Ascending aorta (tissue), 2 donors: ENCODE measurements around the gene PRKCG. TPM values are rescaled to one million over a fixed set of nuclear protein-coding genes. Genes with fewer than 3 reads are reported as not detected.
"Not testable (repeated sequence)": the region's sequence is repeated elsewhere in the genome, so short reads cannot be mapped to it uniquely, and the experiment has no call there.

Source experiments
- DNase-seq, 2 donors: peaks; one replicate each; pipeline ENCODE4 v3.0.0-alpha.2; 2019; ENCODE audit warnings: low spot score in 2 of 2
- H3K27ac ChIP-seq, 2 donors: fragments of 200-600 bp; sonication (generic); one replicate each; pipeline ENCODE4 v1.5.1; 2016 to 2017; ENCODE audit warnings: mild to moderate bottlenecking in 1 of 2
- H3K27me3 ChIP-seq: fragments of 200-600 bp; sonication (generic); one replicate; pipeline ENCODE4 v1.5.1; 2017
- H3K36me3 ChIP-seq, 2 donors: fragments of 200-600 bp; sonication (generic); one replicate each; pipeline ENCODE4 v1.5.1; 2016
- H3K4me1 ChIP-seq, 2 donors: fragments of 200-600 bp; sonication (generic); one replicate each; pipeline ENCODE4 v1.5.1; 2016 to 2017; ENCODE audit warnings: mild to moderate bottlenecking in 1 of 2
- H3K4me3 ChIP-seq, 2 donors: fragments of 200-600 bp; sonication (generic); one replicate each; pipeline ENCODE4 v1.5.1; 2016 to 2017; ENCODE audit warnings: mild to moderate bottlenecking in 1 of 2
- H3K9me3 ChIP-seq, 2 donors: fragments of 200-600 bp; sonication (generic); one replicate each; pipeline ENCODE4 v1.5.1; 2016
- CTCF ChIP-seq, 3 experiments: fragments of 200-600 bp in 2 of 3; fragments of 450-650 bp in 1 of 3; sonication (generic) in 2 of 3; IDR thresholded peaks; one replicate each; pipeline ENCODE4 v1.5.1; 2016 to 2019; ENCODE audit warnings: antibody characterized with exemption in 3 of 3, mild to moderate bottlenecking in 1 of 3, moderate library complexity in 1 of 3
- intact Hi-C: fragments of 100-400 bp; cut with DNase I; formaldehyde crosslinking; loops from one replicate; pipeline ENCODE4 v1.15.1; 2023
- total RNA-seq: library from RNA; depleted of rRNA; stranded (reverse); fragments of >200 nt; gene quantifications from one replicate; pipeline ENCODE4 v1.1.0, GENCODE V29; 2016

Gene PRKCG
- total RNA-seq, 1 donor from 2014 or later, result not detected

- Histone ChIP-seq H3K36me3 (peaks cover 12 to 14% of the 10 kb centered on the region in 2 donors), H3K9me3 (no peaks in the 10 kb centered on the region), H3K27ac (peak overlapping the region; percentile 96 to 98), H3K4me1 (peaks cover 3 to 21% of the 10 kb centered on the region in 2 donors), H3K27me3 (no peaks in the 10 kb centered on the region), H3K4me3 (peak overlapping the region; percentile 62 to 86)
- no peak for TF ChIP-seq CTCF (IDR thresholded peaks at IDR 0.05)
- DNase-seq, result no peak
- intact Hi-C loops, result loop anchor here (1.0 to 10.0 kb wide), 11 partner anchors 235 to 1540 kb away; partner anchors contain the start of genes CNOT3, LENG8, NDUFA3 and OSCAR
These were observed 15.2 kb upstream of the PRKCG start for GRCh38 chr19:53866865-53867224.

- TF ChIP-seq CTCF (IDR thresholded peaks at IDR 0.05), result no peak
- peaks cover 3 to 28% of the 10 kb centered on the region in 2 donors for H3K4me1 ChIP-seq
- H3K4me3 ChIP-seq, result peak within 1 kb of the TSS; percentile 86
- H3K9me3 ChIP-seq, result no peaks in the 10 kb centered on the region
- intact Hi-C loops, result loop anchor here (1.0 to 10.0 kb wide), 11 partner anchors 235 to 1540 kb away; partner anchors contain the start of genes CNOT3, LENG8, NDUFA3 and OSCAR
- peaks cover 16 to 20% of the 10 kb centered on the region in 2 donors for H3K36me3 ChIP-seq
- peak within 1 kb of the TSS; percentile 98 to 99 for H3K27ac ChIP-seq
- no peaks in the 10 kb centered on the region for H3K27me3 ChIP-seq
- DNase-seq, result peak; percentile 99 to 100
These were observed 14.5 kb upstream of the PRKCG start, which contains the start of gene MYADM for GRCh38 chr19:53867225-53868090. Gene MYADM (plus strand): TSS chr19:53867883. CDS start chr19:53873530, 5,647 bp downstream.

GRCh38 chr19:53868091-53868891 is 13.7 kb upstream of the PRKCG start:
- DNase-seq, result peak in 1 of 2 donors; percentile 79

GRCh38 chr19:53868892-53869804 is 12.8 kb upstream of the PRKCG start:
- Histone ChIP-seq H3K4me3 (peak overlapping the region; percentile 86), H3K27me3 (no peaks in the 10 kb centered on the region), H3K36me3 (peaks cover 31 to 37% of the 10 kb centered on the region in 2 donors), H3K27ac (peak overlapping the region; percentile 98 to 99), H3K4me1 (peaks cover 3 to 33% of the 10 kb centered on the region in 2 donors), H3K9me3 (no peaks in the 10 kb centered on the region)
- intact Hi-C loops, result loop anchor here (5.0 to 10.0 kb wide), 8 partner anchors 233 to 1538 kb away; partner anchors contain the start of genes LENG8, NDUFA3, OSCAR and PPP1R12C
- TF ChIP-seq CTCF (IDR thresholded peaks at IDR 0.05), result peak in 2 of 3 experiments; percentile 36 to 62
- DNase-seq, result peak; percentile 72 to 97

More at GRCh38 chr19:53868091-53868891, 13.7 kb upstream of the PRKCG start:
- TF ChIP-seq CTCF (IDR thresholded peaks at IDR 0.05), result no peak
- Histone ChIP-seq H3K4me3 (peak overlapping the region; percentile 86), H3K4me1 (peaks cover 3 to 30% of the 10 kb centered on the region in 2 donors), H3K27me3 (no peaks in the 10 kb centered on the region), H3K9me3 (no peaks in the 10 kb centered on the region), H3K36me3 (peaks cover 22 to 28% of the 10 kb centered on the region in 2 donors), H3K27ac (peak overlapping the region; percentile 98 to 99)
- intact Hi-C loops, result loop anchor here (5.0 to 10.0 kb wide), 8 partner anchors 234 to 1539 kb away; partner anchors contain the start of genes LENG8, NDUFA3, OSCAR and PPP1R12C

- intact Hi-C loops, result loop anchor here (5.0 to 10.0 kb wide), 9 partner anchors 232 to 1945 kb away; partner anchors contain the start of genes LENG8, NDUFA3, OSCAR and PPP1R12C
- not testable (repeated sequence) for DNase-seq, H3K9me3 ChIP-seq, H3K27me3 ChIP-seq
- Histone ChIP-seq H3K4me1 (peaks cover 3 to 37% of the 10 kb centered on the region in 2 donors), H3K36me3 (peaks cover 39 to 45% of the 10 kb centered on the region in 2 donors), H3K4me3 (peak overlapping the region; percentile 86), H3K27ac (peak overlapping the region; percentile 98 to 99)
These were observed 12.1 kb upstream of the PRKCG start for GRCh38 chr19:53869805-53870484.
